Measurements from ENCODE around the gene GAL3ST2.

DNA sequence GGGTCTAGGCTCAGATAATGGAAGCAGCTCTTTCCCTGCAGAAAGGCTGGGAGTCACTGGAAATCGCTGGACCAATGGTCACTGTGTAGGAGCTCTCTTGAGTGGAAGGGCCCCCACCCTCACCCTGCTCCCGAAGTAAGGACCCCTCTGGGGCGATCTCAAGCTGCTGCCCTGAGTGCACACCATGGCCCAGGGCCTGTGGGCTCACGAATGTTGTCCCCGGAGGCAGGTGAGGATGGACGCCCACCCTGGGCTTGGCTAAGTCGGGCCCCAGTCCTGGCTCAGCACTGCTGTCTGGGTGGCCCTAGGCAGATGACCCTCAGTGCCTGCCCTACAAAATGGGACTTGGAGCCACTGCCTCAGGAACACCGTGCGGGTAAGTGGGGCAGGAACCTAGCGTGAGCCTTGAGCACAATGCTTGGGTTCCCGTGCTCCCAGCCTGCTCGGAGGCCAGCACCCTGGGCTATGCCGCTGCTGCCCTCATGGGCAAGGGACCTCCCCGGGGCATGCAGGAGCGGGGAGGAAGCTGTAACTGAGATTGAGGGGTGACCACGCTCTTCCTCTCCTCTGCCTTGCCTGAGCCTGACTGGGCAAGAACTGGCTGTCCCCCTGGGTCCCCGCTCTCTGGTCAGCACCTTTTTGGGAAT is 38.5 kb upstream of the GAL3ST2 start:
- TF ChIP-seq, protein P1, sequence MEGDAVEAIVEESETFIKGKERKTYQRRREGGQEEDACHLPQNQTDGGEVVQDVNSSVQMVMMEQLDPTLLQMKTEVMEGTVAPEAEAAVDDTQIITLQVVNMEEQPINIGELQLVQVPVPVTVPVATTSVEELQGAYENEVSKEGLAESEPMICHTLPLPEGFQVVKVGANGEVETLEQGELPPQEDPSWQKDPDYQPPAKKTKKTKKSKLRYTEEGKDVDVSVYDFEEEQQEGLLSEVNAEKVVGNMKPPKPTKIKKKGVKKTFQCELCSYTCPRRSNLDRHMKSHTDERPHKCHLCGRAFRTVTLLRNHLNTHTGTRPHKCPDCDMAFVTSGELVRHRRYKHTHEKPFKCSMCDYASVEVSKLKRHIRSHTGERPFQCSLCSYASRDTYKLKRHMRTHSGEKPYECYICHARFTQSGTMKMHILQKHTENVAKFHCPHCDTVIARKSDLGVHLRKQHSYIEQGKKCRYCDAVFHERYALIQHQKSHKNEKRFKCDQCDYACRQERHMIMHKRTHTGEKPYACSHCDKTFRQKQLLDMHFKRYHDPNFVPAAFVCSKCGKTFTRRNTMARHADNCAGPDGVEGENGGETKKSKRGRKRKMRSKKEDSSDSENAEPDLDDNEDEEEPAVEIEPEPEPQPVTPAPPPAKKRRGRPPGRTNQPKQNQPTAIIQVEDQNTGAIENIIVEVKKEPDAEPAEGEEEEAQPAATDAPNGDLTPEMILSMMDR (IDR thresholded peaks at IDR 0.05), result no peak
- no peak for TF ChIP-seq POLR2A (IDR thresholded peaks at IDR 0.05)
